ENCODE data around the gene TYW1B.
"Not testable (repeated sequence)": the region's sequence is repeated elsewhere in the genome, so short reads cannot be mapped to it uniquely, and the experiment has no call there.

The TYW1B gene

DNA sequence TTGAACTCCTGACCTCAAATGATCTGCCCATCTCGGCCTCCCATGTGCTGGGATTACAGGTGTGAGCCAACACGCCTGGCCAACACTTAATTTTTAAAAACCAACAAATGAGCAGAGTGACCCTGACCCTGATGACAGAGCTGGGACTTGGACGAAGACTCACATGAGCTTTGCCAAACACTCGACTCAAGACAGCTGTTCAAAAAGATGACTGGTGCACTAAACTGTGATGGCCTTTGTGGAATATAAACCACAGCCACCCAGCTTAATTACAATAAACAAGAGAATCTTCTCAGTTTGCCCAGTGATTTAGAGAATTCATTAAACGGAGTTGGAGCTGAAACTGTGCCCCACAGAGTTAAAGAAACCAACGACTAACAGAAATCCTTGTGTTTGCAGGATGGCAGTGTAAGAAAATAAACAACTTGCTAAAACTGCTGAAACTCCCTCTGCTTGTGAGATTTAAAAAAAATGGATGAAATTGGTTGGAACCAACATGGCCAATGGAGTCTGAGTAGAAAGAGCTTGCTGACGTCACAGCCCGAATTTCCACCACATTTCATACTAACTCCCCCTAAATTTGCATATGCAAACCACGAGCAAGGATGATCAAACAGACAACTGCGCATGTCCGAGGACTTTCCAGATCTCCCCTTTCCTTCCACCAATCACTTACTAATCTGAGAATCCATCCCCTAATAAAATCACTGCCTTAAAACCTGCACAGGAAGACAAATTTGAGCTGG lies 209.4 kb downstream of the TYW1B start:
- DNase-seq: not testable (repeated sequence)

GRCh38 chr7:72609761-72610160 lies 218.2 kb downstream of the TYW1B start:
- DNase-seq: not testable (repeated sequence)

GRCh38 chr7:72607988-72608387 lies 220.0 kb downstream of the TYW1B start:
- DNase-seq: not testable (repeated sequence)

DNA sequence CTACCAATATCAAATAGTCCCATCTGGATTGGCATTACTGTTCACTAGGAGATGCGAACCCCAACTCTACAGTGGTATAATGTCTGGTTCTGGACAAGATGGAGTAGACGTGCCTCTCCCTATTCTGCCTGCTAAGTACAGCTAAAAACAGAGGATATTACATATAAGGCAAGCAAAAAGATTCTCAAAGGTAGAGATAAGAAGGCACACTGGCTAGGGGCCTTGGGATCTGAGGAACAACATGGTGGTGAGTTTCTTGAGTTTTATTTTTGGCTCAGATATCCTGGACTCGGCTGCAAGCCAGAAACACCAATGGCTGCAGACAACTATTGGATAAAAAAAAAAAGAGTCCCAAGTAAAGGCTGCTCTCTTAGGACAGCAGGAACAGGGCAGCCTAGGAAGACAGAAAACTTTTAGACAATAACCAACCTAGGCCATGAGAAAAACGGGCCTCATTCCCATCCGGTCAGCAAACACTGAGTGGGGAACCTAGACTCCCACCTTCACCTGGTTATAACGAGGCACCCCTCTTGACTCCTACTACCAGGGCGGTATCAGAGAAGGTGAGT lies 222.1 kb downstream of the TYW1B start:
- not testable (repeated sequence) for DNase-seq

DNA sequence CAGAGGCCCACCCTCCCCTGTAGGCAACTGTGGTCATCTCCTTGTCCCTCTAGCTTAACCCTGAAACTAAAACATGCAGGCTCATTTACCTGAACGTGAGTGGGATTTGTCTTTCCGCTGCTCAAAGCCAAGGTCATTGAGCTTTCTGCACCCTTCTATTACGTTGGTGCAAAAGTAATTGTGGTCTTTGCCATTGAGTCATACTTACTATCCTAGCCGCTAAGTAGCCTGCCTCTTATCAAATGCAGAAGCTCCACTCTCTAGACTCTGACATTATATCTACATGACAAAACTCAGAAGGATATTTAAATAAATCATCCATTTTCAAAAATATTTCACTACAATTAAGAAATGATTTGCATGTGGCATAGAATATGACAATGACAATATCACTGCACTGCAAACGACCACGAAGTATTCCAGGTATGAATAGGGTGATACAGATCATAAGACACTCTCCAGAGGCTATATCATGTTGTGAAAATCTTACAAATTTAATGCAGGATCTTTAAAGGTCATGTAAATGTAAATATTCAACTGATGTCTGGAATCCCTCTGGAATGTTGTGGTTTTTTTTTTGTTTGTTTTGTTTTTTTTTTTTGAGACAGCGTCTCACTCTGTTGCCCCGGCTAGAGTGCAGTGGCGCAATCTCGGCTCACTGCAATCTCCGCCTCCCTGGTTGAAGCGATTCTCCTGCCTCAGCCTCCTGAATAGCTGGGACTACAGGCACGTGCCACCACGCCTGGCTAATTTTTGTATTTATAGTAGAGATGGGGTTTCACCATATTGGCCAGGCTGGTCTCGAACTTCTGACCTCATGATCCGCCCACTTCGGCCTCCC lies 223.0 kb downstream of the TYW1B start:
- DNase-seq: not testable (repeated sequence)

DNA sequence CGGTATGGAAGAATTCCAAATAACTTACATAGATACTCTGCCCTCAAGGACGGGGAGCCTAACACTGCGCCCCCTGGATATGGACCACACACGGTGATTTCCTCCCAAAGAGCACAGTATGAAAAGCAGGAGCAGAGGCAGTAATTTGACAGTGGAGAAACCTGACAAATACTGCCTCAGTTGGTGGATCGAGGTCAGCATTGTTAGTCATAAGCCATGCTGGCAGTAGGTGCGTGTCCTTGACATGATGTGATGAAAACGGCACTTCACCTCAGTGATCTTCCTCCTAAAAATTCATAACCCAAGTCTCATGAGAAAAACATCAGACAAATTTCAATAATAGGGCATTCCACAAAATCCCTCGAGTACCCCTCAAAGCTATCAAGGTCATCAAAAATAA lies 224.5 kb downstream of the TYW1B start:
- DNase-seq: not testable (repeated sequence)

DNA sequence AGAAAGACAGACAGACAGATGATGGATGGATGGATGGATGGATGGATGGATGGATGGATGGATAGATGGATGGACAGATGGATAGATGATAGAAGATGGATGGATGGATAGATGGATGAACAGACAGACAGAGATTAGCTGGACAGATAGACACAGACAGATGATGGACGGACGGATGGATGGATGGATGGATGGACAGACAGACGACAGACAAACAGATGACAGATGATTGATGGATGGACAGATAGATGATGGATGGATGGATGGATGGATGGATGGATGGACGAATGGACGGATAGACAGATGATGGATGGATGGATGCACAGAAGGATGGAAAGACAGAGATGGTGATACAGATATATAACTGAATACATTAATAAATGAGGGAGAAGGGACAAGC lies 224.9 kb downstream of the TYW1B start:
- DNase-seq: no peak

- DNase-seq: not testable (repeated sequence)
These were observed 226.3 kb downstream of the TYW1B start for GRCh38 chr7:72601683-72602082.

DNA sequence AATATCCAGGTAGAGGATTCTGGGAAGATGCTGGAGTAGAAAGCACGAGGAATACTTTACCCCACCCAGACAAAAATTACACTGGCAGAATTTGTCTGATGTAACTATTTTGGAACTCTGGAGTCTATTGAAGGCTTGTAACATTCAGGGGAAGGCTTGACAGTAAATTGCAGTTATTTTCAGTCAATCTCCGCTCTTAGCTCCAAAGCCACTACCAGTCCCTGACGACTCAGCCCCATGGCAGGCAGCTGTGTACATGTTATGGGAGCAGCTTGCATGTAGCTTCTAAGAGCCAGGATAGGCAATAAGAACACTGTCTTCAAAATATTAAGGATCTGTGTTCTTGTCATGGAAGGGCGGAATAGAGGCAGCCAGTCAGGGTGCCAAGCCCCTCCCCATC lies 238.0 kb downstream of the TYW1B start:
- not testable (repeated sequence) for DNase-seq

GRCh38 chr7:72587267-72587666 lies 240.7 kb downstream of the TYW1B start:
- not testable (repeated sequence) for DNase-seq

DNA sequence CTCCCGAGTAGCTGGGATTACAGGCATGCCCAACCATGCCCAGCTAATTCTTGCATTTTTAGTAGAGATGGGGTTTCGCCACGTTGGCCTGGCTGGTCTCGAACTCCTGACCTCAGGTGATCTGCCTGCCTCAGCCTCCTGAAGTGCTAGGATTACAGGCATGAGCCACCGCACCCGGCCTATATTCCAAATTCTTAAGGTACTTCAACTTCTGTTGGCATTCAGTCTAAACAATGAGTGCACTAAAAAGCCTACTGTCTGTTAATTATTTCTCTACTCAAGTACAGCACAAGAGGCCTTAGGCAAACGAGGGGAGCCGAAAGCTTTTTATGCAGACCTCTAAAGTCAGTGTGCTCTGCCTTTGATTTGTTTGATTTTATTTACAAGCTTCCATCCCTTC lies 243.4 kb downstream of the TYW1B start:
- not testable (repeated sequence) for DNase-seq

GRCh38 chr7:72583620-72584361 lies 244.2 kb downstream of the TYW1B start:
- DNase-seq: not testable (repeated sequence)

DNA sequence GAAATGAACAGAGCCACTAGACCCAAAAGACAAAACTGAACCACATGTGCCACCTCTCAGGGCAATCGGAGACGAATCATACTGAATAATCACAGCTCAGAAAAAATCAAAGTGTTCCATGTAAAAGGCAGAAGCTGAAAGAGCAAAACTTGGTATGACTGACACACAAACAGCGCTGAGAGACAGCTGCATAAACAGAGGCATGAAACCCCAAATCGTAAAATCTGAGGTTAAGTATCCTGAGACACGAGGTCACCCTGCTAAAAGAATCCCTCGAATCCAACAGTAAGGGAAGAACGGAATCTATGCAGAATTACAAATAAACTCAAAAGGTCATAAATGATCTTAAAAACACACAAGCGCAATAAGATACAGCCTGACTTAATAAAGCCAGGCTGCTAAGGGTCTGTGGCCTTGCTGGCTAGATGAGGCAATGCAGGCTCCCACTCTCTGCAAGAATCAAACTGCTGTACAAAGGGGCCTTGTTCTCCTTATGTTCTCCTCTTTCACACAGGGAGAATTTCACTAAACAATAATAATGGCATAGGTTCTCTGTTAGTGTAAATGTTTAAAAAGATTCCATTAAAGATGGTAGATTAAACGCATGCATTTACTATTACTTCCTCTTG lies 247.7 kb downstream of the TYW1B start:
- DNase-seq: not testable (repeated sequence)

DNA sequence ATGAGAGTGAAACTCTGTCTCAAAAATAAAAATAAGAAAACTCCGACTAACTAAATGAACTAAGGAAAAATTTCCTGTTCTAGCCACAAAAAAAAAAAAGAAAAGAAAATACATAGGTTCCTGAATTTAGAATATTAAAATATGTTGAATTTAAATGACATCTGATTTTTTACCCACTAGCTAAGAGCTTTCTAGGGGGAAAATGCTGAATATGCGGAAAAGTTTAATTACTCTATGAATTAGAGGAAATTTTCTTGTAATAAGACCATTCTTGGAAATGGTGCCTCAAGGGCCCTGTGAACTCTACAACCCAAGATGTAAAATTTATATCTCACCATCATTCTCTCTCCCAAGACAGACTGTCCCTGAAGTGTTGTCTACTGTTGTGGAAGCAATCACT lies 250.9 kb downstream of the TYW1B start:
- no peak for DNase-seq

GRCh38 chr7:72561988-72562387 lies 266.0 kb downstream of the TYW1B start:
- DNase-seq: not testable (repeated sequence)

GRCh38 chr7:72559546-72559945 lies 268.5 kb downstream of the TYW1B start:
- not testable (repeated sequence) for DNase-seq

DNA sequence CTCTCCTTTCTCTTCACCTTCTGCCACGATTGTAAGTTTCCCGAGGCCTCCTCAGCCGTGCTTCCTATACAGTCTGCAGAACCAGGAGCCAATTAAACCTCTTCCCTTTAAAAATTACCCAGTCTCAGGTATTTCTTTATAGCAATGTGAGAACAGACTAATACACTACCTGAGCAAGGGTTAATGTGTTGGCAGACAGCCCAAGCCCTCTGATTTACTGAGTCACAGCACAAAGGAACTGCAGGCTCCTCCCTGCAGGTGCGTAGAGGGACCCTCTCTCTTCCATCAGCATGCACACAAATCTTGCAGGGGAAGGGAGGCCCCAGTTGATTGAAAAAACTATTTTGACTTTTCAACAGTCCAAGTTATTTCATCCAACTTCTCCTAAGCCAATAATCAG lies 271.3 kb downstream of the TYW1B start:
- DNase-seq: not testable (repeated sequence)

DNA sequence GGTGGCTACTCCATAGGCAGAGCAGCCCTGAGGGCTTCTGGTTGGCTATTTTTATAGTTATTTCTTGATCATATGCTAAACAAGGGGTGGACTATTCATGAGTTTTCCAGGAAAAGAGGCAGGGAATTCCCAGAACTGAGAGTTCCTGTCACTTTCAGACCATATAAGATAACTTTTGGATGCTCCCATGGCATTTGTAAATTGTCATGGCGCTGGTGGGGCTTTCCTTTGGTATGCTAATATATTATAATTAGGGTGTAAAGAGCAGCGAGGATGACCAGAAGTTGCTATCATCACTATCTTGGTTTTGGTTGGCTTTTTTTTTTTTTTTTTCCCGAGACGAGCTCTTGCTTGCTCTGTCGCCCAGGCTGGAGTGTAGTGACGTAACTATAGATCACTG lies 272.8 kb downstream of the TYW1B start:
- not testable (repeated sequence) for DNase-seq

DNA sequence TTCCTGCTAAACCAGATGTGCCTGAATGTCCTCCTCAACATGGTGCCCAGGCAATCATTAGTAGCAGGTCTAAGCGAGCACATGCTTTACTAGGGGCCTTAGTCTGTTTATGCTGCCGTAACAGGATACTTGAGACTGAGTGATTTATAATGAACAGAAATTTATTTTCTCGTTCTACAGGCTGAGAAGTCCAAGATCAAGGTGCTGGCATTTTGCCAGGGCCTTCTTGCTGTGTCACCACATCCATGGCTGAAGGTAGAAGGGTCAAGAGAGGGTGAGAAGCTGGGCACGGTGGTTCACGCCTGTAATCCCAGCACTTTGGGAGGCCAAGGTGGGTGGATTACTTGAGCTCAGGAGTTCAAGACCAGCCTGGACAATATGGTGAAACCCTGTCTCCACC lies 273.6 kb downstream of the TYW1B start:
- not testable (repeated sequence) for DNase-seq

DNA sequence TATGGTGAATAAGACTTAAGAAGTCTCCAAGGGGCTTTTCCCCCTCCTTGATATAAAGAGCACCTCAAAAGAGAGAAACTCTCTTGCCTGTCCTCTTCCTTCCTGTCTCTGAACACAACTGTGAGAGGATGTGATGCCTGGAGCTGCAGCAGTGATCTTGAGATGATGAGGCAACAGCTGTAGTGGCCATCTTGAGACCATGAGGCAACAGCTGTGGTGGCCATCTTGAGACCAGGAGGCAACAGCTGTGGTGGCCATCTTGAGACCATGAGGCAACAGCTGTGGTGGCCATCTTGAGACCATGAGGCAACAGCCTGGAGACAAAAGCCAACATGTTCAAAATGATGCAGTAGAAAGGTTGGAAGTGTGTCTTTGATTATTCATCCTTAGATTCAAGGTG lies 277.5 kb downstream of the TYW1B start:
- DNase-seq: not testable (repeated sequence)

- not testable (repeated sequence) for DNase-seq
These were observed 281.3 kb downstream of the TYW1B start for GRCh38 chr7:72546586-72547237.

- not testable (repeated sequence) for DNase-seq
These were observed 283.5 kb downstream of the TYW1B start for GRCh38 chr7:72544531-72544930.

All from GOT3 (cell line).